Mesothelial cell of epicardium (in vitro differentiated cells): Measurements from ENCODE around the gene ATXN3. TPM values are rescaled to one million over a fixed set of nuclear protein-coding genes. Genes with fewer than 3 reads are reported as not detected.

Source experiments
- DNase-seq, 2 experiments: peaks; one replicate each; pipeline ENCODE4 v3.0.0; 2021; ENCODE audit warnings: low spot score in 2 of 2; ENCODE audit not compliant: unreplicated experiment in 2 of 2
- H3K27ac Mint-ChIP-seq: 2 replicates; pipeline ENCODE4 v1.8.0; 2021; ENCODE audit warnings: mixed read lengths
- H3K27me3 Mint-ChIP-seq: 2 replicates; pipeline ENCODE4 v1.8.0; 2021; ENCODE audit warnings: low read depth, mixed read lengths
- H3K36me3 Mint-ChIP-seq: 2 replicates; pipeline ENCODE4 v1.8.0; 2021; ENCODE audit warnings: mixed read lengths
- H3K4me1 Mint-ChIP-seq: 2 replicates; pipeline ENCODE4 v1.8.0; 2021; ENCODE audit warnings: mixed read lengths
- H3K4me3 Mint-ChIP-seq: 2 replicates; pipeline ENCODE4 v1.8.0; 2021; ENCODE audit warnings: mild to moderate bottlenecking, moderate library complexity, mixed read lengths
- H3K9me3 Mint-ChIP-seq: 2 replicates; pipeline ENCODE4 v1.8.0; 2021; ENCODE audit warnings: mixed read lengths
- total RNA-seq: library from RNA; stranded (reverse); gene quantifications from 3 replicates; pipeline ENCODE4 v1.2.1, GENCODE V29; 2021
- TF ChIP-seq, protein P1 (sequence below): fragments of 200-600 bp; sonication (generic); IDR thresholded peaks from one replicate; pipeline ENCODE4 v1.5.0; 2021; ENCODE audit warnings: antibody characterized with exemption; ENCODE audit not compliant: unreplicated experiment

Gene ATXN3
- total RNA-seq, 1 donor from 2014 or later = 33.5 TPM

DNA sequence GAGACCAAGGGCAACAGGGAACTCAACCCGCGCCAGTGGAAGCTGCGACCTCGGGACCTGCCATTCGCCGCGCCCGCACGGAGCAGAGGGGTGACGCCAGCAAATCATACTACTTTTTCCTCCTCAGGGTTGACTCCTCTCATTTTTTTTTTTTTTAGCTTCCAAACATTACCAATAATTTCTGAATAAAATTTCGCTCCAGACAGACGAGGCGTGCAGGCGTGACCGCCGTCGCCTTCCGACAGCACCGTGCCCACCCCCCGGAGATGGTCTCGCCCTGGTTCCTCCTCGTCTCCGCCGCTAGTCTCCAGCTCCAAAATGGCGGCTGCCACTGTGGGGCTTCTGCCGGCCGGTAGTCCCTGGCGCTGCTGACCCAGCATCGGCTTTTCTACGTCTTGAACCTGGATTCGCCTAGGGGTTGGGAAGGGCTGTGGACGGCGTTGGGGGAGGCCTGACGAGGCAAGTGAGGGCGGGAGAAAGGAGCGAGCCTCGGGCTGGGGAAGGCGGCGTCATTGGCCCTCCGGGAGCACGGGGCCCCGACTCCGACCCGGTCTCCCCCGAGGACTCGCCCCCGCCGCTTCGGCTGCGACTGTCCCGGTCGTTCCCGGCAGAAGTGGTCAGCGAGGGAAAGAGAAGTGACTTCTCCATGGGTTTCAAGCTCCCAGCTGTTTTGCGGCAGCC, 15.4 kb upstream of the ATXN3 start, which contains the start of the genes CPSF2 and NDUFB1:
Gene CPSF2 (plus strand): TSS at position 300 of the 681 bp plus-strand sequence. CDS start 9,016 bp downstream, outside the sequence.
Gene NDUFB1 (minus strand): TSS at position 37 of the 681 bp plus-strand sequence. CDS start 4,069 bp downstream, outside the sequence.
- Mint-ChIP-seq H3K27me3 (no peaks in the 10 kb centered on the region), H3K4me3 (peak within 1 kb of the TSS; percentile 100), H3K4me1 (peaks cover 24% of the 10 kb centered on the region), H3K9me3 (no peaks in the 10 kb centered on the region), H3K27ac (peak within 1 kb of the TSS; percentile 100), H3K36me3 (peaks cover 9% of the 10 kb centered on the region)
- TF ChIP-seq, protein P1, sequence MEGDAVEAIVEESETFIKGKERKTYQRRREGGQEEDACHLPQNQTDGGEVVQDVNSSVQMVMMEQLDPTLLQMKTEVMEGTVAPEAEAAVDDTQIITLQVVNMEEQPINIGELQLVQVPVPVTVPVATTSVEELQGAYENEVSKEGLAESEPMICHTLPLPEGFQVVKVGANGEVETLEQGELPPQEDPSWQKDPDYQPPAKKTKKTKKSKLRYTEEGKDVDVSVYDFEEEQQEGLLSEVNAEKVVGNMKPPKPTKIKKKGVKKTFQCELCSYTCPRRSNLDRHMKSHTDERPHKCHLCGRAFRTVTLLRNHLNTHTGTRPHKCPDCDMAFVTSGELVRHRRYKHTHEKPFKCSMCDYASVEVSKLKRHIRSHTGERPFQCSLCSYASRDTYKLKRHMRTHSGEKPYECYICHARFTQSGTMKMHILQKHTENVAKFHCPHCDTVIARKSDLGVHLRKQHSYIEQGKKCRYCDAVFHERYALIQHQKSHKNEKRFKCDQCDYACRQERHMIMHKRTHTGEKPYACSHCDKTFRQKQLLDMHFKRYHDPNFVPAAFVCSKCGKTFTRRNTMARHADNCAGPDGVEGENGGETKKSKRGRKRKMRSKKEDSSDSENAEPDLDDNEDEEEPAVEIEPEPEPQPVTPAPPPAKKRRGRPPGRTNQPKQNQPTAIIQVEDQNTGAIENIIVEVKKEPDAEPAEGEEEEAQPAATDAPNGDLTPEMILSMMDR = no peak
- DNase-seq = peak; percentile 71 to 86

DNA sequence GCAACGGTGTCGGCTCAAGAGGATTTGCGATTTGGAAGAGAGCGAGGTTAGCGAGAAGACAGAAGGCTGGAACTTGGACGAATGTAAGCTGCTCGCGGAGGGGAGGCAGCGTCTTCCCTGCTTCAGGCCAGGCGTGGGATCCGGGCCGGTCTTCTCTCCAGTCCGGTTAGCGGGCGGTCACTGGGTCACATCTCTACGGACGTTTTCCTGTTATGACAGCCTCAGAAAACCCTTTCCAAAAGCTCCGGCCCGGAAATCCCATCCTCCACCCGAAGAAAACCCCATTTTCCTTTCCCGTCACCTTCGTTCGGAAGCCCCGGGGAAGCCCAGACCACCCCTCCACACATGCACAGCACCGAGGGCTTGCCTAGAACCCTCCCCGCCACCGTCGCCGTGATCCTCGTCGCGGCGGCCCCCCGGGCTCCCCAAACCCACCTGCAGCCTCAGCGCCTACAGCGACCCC, 14.9 kb upstream of the ATXN3 start:
- Mint-ChIP-seq H3K36me3 (peaks cover 11% of the 10 kb centered on the region), H3K4me3 (peak overlapping the region; percentile 100), H3K27me3 (no peaks in the 10 kb centered on the region), H3K9me3 (no peaks in the 10 kb centered on the region), H3K27ac (peak overlapping the region; percentile 100), H3K4me1 (peaks cover 24% of the 10 kb centered on the region)
- DNase-seq = peak in 1 of 2 experiments; percentile 30
- TF ChIP-seq, protein P1 = no peak

DNA sequence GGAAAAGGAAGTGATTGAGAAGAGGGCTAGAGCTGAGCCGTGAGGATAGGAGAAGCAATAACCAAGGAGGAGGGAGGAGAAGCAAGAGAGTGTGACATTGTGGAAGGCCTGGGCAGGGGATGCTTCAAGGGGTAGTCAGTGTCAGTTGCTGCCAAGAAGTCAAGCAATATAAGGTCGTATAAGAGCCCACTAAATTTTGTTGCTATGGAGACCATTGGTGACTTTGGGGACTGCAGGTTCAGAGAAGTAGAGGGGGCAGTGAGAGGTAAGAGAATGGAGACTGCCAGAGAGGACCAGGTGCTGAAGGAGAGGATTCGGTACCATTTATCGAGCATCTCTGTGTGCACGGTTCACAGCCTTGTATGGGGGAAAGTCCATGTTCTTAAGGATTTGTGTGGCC, 3.1 kb upstream of the ATXN3 start:
- H3K27ac Mint-ChIP-seq = no peak overlapping the region
- no peak overlapping the region for H3K4me3 Mint-ChIP-seq
- peaks cover 3% of the 10 kb centered on the region for H3K27me3 Mint-ChIP-seq
- H3K36me3 Mint-ChIP-seq = no peaks in the 10 kb centered on the region
- TF ChIP-seq, protein P1 = no peak
- H3K9me3 Mint-ChIP-seq = no peaks in the 10 kb centered on the region
- peaks cover 18% of the 10 kb centered on the region for H3K4me1 Mint-ChIP-seq
- no peak for DNase-seq

DNA sequence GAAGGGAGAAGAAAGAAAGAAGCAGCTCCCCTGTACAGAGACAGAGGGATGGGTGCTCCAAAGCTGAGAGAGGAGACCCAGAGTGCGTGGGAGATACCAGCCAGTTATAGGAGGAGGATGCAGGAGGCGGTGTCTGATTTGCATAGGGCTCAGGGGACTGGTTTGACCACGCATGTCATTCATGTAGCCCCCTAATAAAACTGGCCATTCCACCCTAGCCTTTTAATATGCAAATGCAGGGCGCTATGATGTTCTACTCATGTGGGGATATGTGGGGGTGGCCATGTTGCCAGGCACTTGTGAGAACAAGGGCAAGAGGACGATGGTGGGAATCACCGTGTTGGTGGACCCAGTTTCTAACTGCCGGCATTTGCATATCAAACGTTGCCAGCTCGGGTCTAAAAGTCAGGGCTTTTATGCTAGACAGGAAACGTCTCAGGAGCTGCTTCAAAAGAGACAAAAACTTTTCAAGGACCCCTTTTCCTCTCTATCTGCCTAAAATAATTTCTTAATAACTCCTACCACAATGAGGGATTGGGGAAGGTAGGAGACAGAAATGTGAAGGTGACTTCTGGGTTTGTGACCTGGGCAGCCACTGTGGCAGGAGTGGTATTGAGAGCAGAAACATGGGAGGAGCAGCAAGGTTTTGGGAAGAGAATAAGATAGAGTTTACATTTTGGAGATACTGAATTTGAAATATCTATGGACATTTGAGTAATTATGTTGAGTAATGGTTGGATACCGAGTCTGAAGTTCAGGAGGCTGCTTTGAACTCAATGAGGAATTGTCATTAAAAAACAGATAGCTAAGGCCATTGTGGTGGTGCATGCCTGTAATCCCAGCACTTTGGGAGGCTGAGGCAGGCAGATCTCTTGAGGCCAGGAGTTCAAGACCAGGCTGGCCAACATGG, 2.2 kb upstream of the ATXN3 start:
- peaks cover 3% of the 10 kb centered on the region for H3K27me3 Mint-ChIP-seq
- H3K4me3 Mint-ChIP-seq = peak overlapping the region; percentile 42
- H3K9me3 Mint-ChIP-seq = no peaks in the 10 kb centered on the region
- DNase-seq = no peak
- H3K36me3 Mint-ChIP-seq = no peaks in the 10 kb centered on the region
- TF ChIP-seq, protein P1 = no peak
- peak overlapping the region; percentile 13 for H3K27ac Mint-ChIP-seq
- H3K4me1 Mint-ChIP-seq = peaks cover 18% of the 10 kb centered on the region

DNA sequence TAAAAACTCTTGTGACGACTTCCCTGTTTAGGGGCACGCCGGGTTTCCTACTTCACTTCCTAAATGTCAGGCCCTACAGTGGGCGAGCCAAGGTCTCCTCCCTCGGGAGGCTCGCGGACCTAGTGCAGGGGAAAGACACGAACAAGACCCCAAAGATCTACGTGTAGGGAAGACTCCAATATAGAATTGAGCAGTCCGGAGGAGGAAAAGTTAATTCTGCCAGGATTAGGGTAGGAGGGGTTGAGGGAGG, 564 bp downstream of the ATXN3 start:
- H3K4me1 Mint-ChIP-seq = peaks cover 20% of the 10 kb centered on the region
- TF ChIP-seq, protein P1 = no peak
- H3K27me3 Mint-ChIP-seq = peaks cover 3% of the 10 kb centered on the region
- no peaks in the 10 kb centered on the region for H3K36me3 Mint-ChIP-seq
- H3K9me3 Mint-ChIP-seq = no peaks in the 10 kb centered on the region
- peak overlapping the region; percentile 92 for H3K4me3 Mint-ChIP-seq
- peak overlapping the region; percentile 97 for H3K27ac Mint-ChIP-seq
- peak in 1 of 2 experiments; percentile 49 for DNase-seq
